ENCODE data around the gene PGA3. TPM values are rescaled to one million over a fixed set of nuclear protein-coding genes. Genes with fewer than 3 reads are reported as not detected.

The PGA3 gene
- total RNA-seq, result not detected

DNA sequence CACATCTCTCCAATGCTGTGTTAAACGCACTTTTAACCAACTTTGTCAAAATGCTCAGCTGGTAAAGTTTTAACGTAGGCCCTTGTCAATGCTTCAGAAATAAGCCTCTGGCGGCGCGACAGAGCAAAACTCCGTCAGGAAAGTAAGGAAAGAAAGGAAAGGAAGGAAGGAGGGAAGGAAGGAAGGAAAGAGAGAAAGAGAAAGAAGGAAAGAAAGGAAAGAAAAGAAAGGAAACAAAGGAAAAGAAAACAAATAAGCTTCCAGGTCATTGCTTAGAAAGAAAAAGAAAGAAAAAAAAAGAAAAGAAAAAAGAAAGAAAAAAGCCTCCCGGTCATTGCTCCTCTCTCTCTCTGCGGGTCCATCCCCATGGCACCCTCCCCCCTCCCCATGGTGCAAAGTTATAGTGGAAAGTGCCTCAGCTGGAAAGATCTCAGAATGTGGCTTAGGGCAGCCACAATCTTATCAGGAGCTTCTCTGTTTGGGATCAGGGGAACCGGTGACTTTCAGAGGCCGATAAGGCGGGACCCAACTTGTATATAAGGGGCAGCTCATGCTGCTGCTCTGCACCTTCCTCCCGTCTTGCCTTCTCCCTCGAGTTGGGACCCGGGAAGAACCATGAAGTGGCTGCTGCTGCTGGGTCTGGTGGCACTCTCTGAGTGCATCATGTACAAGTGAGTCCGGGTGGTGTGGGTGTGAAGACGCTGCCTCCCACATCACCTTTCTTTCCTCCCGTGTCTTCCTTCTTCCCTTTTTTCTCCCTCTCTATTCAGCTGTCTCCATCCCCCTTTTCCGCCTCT is at the start of gene PGA3:
Gene PGA3, plus strand, starts transcription at position 566 of the 797 bp plus-strand sequence. Its CDS starts 50 bp downstream, at position 616.

DNA sequence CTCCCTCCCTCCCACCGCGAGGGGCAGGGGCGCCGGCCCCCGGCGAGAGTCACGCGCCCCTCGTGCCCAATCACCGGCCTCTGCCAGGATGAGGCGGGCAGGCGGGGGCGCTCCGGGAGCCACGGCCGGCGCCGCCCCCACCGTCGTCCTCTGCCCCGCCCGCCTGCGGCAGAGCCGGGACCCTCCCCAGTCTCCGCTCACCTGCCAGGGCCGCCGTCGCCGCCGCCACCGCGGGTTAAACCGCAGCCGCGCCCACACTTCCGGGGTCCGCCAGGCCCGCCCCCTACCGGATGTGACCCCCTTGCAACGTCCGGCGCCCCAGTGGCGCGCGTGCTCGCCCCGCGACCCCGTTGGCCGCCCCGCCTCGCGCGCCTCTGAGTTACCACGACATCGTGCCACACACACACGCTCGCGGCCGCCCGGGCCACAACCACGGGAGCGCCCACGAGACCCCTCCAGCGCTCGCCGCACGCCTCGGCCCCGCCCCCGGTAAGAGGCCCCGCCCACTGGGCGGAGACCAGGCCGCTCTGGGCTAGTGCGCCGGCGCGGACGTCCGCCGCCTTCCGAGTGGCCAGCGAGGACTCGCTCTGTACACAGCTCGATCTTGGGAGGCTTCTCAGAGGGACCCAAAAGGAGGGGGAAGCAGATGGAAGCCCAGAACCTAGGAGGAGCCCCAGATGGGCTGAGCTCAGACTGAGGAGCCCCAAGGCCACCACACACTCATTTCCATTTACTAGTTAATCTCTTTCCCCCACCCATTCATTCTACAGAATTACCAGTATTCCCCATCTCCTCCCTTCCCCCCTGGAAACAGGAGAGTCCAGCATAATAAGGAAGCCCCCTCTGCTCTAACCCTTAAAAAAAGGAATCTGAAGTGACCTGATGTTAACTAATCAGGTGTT is 41.9 kb upstream of the PGA3 start, which contains the start of gene VPS37C:
Gene VPS37C, minus strand, starts transcription at position 237 of the 902 bp plus-strand sequence. CDS start 22,597 bp downstream, outside the sequence.

DNA sequence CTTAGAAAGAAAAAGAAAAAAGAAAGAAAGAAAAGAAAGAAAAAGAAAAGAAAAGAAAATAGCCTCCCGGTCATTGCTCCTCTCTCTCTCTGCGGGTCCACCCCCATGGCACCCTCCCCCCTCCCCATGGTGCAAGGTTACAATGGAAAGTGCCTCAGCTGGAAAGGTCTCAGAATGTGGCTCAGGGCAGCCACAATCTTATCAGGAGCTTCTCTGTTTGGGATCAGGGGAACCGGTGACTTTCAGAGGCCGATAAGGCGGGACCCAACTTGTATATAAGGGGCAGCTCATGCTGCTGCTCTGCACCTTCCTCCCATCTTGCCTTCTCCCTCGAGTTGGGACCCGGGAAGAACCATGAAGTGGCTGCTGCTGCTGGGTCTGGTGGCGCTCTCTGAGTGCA is 18.7 kb downstream of the PGA3 start, which contains the start of gene PGA4:
Gene PGA4, plus strand, starts transcription at position 301 of the 400 bp plus-strand sequence. Its CDS starts 54 bp downstream, at position 355.

DNA sequence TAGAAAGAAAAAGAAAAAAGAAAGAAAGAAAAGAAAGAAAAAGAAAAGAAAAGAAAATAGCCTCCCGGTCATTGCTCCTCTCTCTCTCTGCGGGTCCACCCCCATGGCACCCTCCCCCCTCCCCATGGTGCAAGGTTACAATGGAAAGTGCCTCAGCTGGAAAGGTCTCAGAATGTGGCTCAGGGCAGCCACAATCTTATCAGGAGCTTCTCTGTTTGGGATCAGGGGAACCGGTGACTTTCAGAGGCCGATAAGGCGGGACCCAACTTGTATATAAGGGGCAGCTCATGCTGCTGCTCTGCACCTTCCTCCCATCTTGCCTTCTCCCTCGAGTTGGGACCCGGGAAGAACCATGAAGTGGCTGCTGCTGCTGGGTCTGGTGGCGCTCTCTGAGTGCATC is 37.6 kb downstream of the PGA3 start, which contains the start of gene PGA5:
Gene PGA5, plus strand, starts transcription at position 301 of the 400 bp plus-strand sequence. Its CDS starts 52 bp downstream, at position 353.

Other genes with a start within 250 kb of the PGA3 start
- under 1 TPM; under 0.01 to 0.33 TPM for gene CD6, start 231.8 kb upstream of the PGA3 start, total RNA-seq
- not detected for gene CD5, start 101.0 kb upstream of the PGA3 start, total RNA-seq
- 10 to 100 TPM; 11.3 to 12.7 TPM for gene VPS37C, start 42.1 kb upstream of the PGA3 start, total RNA-seq
- not detected for gene PGA4, start 18.8 kb downstream of the PGA3 start, total RNA-seq
- gene PGA5, start 37.7 kb downstream of the PGA3 start, total RNA-seq, result not detected
- under 1 TPM; 0.33 to 0.69 TPM for gene VWCE, start 91.8 kb downstream of the PGA3 start, total RNA-seq
- gene DDB1, start 129.6 kb downstream of the PGA3 start, total RNA-seq, result 100 to 1,000 TPM; 208 to 223 TPM
- 10 to 100 TPM; 12.3 to 13.1 TPM for gene TKFC, start 129.7 kb downstream of the PGA3 start, total RNA-seq
- 100 to 1,000 TPM; 198 to 918 TPM for gene CYB561A3, start 158.4 kb downstream of the PGA3 start, total RNA-seq
- gene TMEM138, start 158.9 kb downstream of the PGA3 start, total RNA-seq, result 100 to 1,000 TPM; 127 to 164 TPM
- 1 to 10 TPM; 3.1 to 5.0 TPM for gene TMEM216, start 189.1 kb downstream of the PGA3 start, total RNA-seq
- 10 to 100 TPM; 25.5 to 29.6 TPM for gene CPSF7, start 226.5 kb downstream of the PGA3 start, total RNA-seq
- gene SDHAF2, start 226.6 kb downstream of the PGA3 start, total RNA-seq, result 10 to 100 TPM; 36.5 to 40.6 TPM

All from melanocyte of skin (primary cell).